Gastroesophageal sphincter (tissue), 4 donors: ENCODE data around the gene CFL1. TPM values are rescaled to one million over a fixed set of nuclear protein-coding genes. Genes with fewer than 3 reads are reported as not detected.

Experiments
- ATAC-seq: fragments of 150-250 bp; one replicate; pipeline ENCODE4 v1.9.1; 2016; ENCODE audit warnings: mild to moderate bottlenecking, moderate library complexity
- H3K27ac ChIP-seq, 4 donors: fragments of 200-600 bp; sonication (generic) in 3 of 4; 1 replicate in 3 of 4; 2 replicates in 1 of 4; pipeline ENCODE4 v1.5.1; 2016 to 2019
- H3K27me3 ChIP-seq: fragments of 200-600 bp; sonication (generic); one replicate; pipeline ENCODE4 v1.5.1; 2019
- H3K36me3 ChIP-seq, 2 donors: fragments of 200-600 bp; sonication (generic); one replicate each; pipeline ENCODE4 v1.5.1; 2019; ENCODE audit warnings: control low read depth in 1 of 2
- H3K4me1 ChIP-seq, 3 donors: fragments of 200-600 bp; sonication (generic); 1 replicate in 2 of 3; 2 replicates in 1 of 3; pipeline ENCODE4 v1.5.1; 2016 to 2019; ENCODE audit warnings: control low read depth in 2 of 3
- H3K4me3 ChIP-seq, 2 donors: fragments of 200-600 bp; sonication (generic); one replicate each; pipeline ENCODE4 v1.5.1; 2019; ENCODE audit warnings: mild to moderate bottlenecking in 1 of 2, moderate library complexity in 1 of 2
- H3K9me3 ChIP-seq, 3 donors: fragments of 200-600 bp; sonication (generic); one replicate each; pipeline ENCODE4 v1.5.1; 2017 to 2019; ENCODE audit warnings: control low read depth in 2 of 3
- CTCF ChIP-seq, 4 experiments: fragments of 200-600 bp in 2 of 4; fragments of 450-650 bp in 2 of 4; sonication (generic) in 1 of 4; IDR thresholded peaks; one replicate each; pipeline ENCODE4 v1.5.1; 2017 to 2019; ENCODE audit warnings: antibody characterized with exemption in 4 of 4, mild to moderate bottlenecking in 2 of 4, moderate library complexity in 2 of 4
- EP300 ChIP-seq: sonication (generic); formaldehyde crosslinking; IDR thresholded peaks from one replicate; pipeline ENCODE4 v1.6.1; 2017; ENCODE audit warnings: antibody characterized with exemption, mild to moderate bottlenecking
- POLR2A ChIP-seq, 2 donors: fragments of 450-650 bp; IDR thresholded peaks; one replicate each; pipeline ENCODE4 v1.6.1; 2017; ENCODE audit warnings: antibody characterized with exemption in 2 of 2, mild to moderate bottlenecking in 2 of 2, moderate library complexity in 1 of 2
- POLR2AphosphoS5 ChIP-seq: sonication (generic); formaldehyde crosslinking; IDR thresholded peaks from one replicate; pipeline ENCODE4 v1.6.1; 2017; ENCODE audit warnings: antibody characterized with exemption
- WGBS, 2 donors: methylation state at CpG; one replicate each; pipeline ENCODE4 v1.1.5; 2018; ENCODE audit warnings: low coverage in 1 of 2; 5-methylcytosine and 5-hydroxymethylcytosine counted together
- total RNA-seq, 4 donors: library from RNA; depleted of rRNA; stranded (reverse); fragments of >200 nt; gene quantifications; one replicate each; pipeline ENCODE4 v1.1.0, GENCODE V29; 2016

Gene CFL1
- total RNA-seq, 4 donors from 2014 or later: 559 to 895 (median 639) TPM

- H3K4me3 ChIP-seq: peak overlapping the region in 1 of 2 donors; percentile 87
- H3K27ac ChIP-seq: peak overlapping the region; percentile 93 to 98 (median 94)
- H3K36me3 ChIP-seq: peaks cover 0 to 49% of the 10 kb centered on the region in 2 donors
- H3K4me1 ChIP-seq: peaks cover 0 to 61% (median 17%) of the 10 kb centered on the region in 3 donors
- TF ChIP-seq POLR2AphosphoS5: no peak
- TF ChIP-seq POLR2A (IDR thresholded peaks at IDR 0.05): no peak
- TF ChIP-seq EP300: no peak
- TF ChIP-seq CTCF (IDR thresholded peaks at IDR 0.05): no peak
- no peak for ATAC-seq
- WGBS, 2 donors: 70% methylated on average over 9 of the region's 24 CpGs; no CpG with 5 or more reads in 1 of the 2 donors
- H3K27me3 ChIP-seq: no peaks in the 10 kb centered on the region
- H3K9me3 ChIP-seq: no peaks in the 10 kb centered on the region
These were observed 13.0 kb upstream of the CFL1 start for GRCh38 chr11:65870706-65871681.

DNA sequence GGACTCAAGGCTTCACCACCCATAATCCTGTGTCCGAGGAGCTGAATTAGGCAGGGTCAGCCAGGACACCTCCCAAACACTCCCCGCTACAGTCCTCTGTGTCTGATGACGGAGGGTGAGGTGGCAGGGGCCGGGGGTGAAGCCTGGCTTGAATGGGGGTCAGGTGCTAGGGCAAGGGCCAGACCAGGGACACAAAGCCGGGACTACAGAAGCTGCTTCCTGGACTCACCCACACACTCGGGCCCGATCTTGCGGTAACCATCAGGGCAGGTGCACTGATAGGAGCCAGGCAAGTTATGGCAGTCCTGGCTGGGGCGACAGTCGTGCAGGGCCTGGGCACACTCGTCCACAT lies 12.3 kb upstream of the CFL1 start:
- Histone ChIP-seq H3K36me3 (peaks cover 0 to 56% of the 10 kb centered on the region in 2 donors), H3K9me3 (no peaks in the 10 kb centered on the region), H3K4me1 (peaks cover 0 to 61% (median 17%) of the 10 kb centered on the region in 3 donors), H3K4me3 (no peak overlapping the region), H3K27ac (peak overlapping the region in 3 of 4 donors; percentile 93 to 98 (median 95)), H3K27me3 (no peaks in the 10 kb centered on the region)
- TF ChIP-seq POLR2AphosphoS5: no peak
- TF ChIP-seq POLR2A (IDR thresholded peaks at IDR 0.05): no peak
- no peak for TF ChIP-seq EP300
- no peak for TF ChIP-seq CTCF (IDR thresholded peaks at IDR 0.05)
- WGBS, 2 donors: 93% methylated on average over 3 of the region's 11 CpGs; no CpG with 5 or more reads in 1 of the 2 donors
- no peak for ATAC-seq

DNA sequence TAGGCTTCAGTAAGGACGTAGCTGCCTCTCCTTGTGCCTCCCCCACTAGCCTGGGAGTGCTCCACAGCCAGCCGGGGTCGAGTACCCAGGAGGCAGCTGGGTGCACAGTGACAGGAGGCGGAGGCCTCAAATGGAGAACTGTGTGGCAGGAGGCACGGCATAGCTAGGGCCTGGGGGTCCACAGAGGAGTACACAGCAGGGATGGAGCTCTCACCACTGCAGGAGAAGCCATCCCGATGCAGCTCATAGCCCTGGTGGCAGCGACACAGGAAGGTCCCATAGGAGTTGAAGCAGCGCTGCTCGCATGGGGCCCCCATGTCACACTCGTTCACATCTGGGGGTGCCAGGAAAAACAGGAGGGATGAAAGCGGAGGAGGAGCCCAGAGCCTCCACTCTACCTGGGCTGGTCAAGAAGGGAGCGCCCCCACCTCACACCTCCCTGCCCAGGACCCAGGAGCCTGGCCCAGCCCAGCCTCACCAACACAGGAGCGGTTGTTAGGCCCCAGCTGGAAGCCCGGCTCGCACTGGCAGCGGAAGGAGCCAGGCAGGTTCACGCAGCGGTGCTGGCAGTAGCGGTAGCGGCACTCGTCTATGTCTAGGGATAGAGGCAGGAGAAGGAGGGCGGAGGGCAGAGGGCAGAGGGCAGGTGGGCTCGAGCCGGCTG lies 11.8 kb upstream of the CFL1 start:
- 65 to 90% methylated on average over 2 to 4 of the region's 24 CpGs for WGBS, 2 donors
- H3K4me3 ChIP-seq: no peak overlapping the region
- peaks cover 0 to 61% of the 10 kb centered on the region in 2 donors for H3K36me3 ChIP-seq
- TF ChIP-seq POLR2AphosphoS5: peak; percentile 3
- TF ChIP-seq POLR2A (IDR thresholded peaks at IDR 0.05): no peak
- peaks cover 0 to 65% (median 17%) of the 10 kb centered on the region in 3 donors for H3K4me1 ChIP-seq
- no peaks in the 10 kb centered on the region for H3K9me3 ChIP-seq
- H3K27me3 ChIP-seq: no peaks in the 10 kb centered on the region
- no peak for ATAC-seq
- peak overlapping the region in 3 of 4 donors; percentile 93 to 98 (median 95) for H3K27ac ChIP-seq

DNA sequence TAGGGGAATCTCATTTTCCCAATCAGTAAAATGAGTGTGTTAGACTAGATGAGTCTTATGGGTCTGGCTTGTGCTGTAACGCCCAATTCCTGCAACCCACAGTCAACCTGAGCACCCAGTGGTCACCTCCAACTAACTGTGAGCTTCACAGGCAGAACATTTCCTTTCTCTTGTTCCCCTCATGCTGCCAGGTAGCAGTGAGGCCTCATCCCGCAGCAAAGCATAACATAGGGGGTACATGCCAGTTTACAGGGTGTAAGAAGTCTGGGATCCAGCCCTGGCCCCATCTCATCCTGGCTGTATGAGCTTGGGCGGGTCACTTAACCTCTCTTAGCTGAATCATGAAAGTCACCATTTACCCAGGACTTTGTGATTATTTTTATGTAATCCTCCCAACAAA lies 10.9 kb upstream of the CFL1 start:
- Histone ChIP-seq H3K4me1 (peaks cover 0 to 71% (median 17%) of the 10 kb centered on the region in 3 donors), H3K27ac (peak overlapping the region in 2 of 4 donors; percentile 42 to 98), H3K36me3 (peaks cover 0 to 70% of the 10 kb centered on the region in 2 donors), H3K27me3 (no peaks in the 10 kb centered on the region), H3K9me3 (no peaks in the 10 kb centered on the region), H3K4me3 (no peak overlapping the region)
- ATAC-seq: no peak
- 100% methylated on average over 1 of the region's 3 CpGs; no CpG with 5 or more reads in 1 of the 2 donors for WGBS, 2 donors
- TF ChIP-seq EP300 (no peak), POLR2A (IDR thresholded peaks at IDR 0.05) (no peak), CTCF (IDR thresholded peaks at IDR 0.05) (no peak), POLR2AphosphoS5 (no peak)

DNA sequence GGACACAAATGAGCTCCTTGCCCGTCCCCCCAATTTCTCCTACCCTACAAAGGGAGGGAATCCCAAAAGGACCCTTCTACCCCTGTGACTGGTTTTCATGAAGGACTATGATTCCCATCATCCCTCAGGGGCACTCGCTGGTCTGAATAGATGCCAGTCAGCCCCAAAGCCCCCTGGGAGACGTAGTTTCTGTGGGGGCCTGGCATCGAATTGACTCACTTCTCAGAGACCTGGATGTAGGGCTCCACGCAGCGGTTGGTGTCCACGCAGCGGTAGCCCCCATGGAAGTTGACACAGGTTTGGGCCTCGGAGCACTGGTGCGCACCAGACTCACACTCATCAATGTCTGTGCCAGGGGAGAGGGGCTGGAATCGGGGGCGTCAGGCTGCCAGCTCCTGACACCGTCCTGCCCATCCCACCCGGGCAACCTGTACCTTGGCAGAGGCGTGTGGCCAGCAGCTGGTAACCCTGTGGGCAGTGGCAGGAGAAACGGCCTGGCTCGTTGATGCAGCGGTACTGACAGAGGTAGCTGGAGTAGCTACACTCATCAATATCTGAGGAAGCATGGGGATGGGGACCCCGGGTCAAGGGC lies 10.2 kb upstream of the CFL1 start:
- Histone ChIP-seq H3K4me1 (peaks cover 0 to 73% (median 17%) of the 10 kb centered on the region in 3 donors), H3K27me3 (no peaks in the 10 kb centered on the region), H3K36me3 (peaks cover 0 to 77% of the 10 kb centered on the region in 2 donors), H3K4me3 (no peak overlapping the region), H3K27ac (peak overlapping the region in 3 of 4 donors; percentile 12 to 98 (median 42)), H3K9me3 (no peaks in the 10 kb centered on the region)
- TF ChIP-seq EP300: no peak
- no peak for TF ChIP-seq CTCF (IDR thresholded peaks at IDR 0.05)
- peak; percentile 25 for TF ChIP-seq POLR2AphosphoS5
- no peak for TF ChIP-seq POLR2A (IDR thresholded peaks at IDR 0.05)
- no peak for ATAC-seq
- WGBS, 2 donors: 85% methylated on average over 5 of the region's 19 CpGs; no CpG with 5 or more reads in 1 of the 2 donors
